HuH-7.5 (cell line): ENCODE data around the gene MPG.
A peak's percentile ranks its signal among the peaks of the same experiment; 100 is the strongest.
"Not testable (repeated sequence)": the region's sequence is repeated elsewhere in the genome, so short reads cannot be mapped to it uniquely, and the experiment has no call there.

Source experiments
- DNase-seq: peaks from one replicate; pipeline ENCODE4 v3.0.0; 2011; ENCODE audit warnings: low spot score

Gene MPG

GRCh38 chr16:77807-78443 lies at the start of gene MPG:
TSS of gene MPG (plus strand) at chr16:78225. CDS start at chr16:78310, 85 bp downstream.
- DNase-seq: peak; percentile 99

- not testable (repeated sequence) for DNase-seq
Observed at GRCh38 chr16:30627-31026, 47.4 kb upstream of the MPG start.

GRCh38 chr16:33154-33876 lies 44.7 kb upstream of the MPG start:
- DNase-seq: not testable (repeated sequence)

- no peak for DNase-seq
Observed at GRCh38 chr16:33877-34647, 44.0 kb upstream of the MPG start.

GRCh38 chr16:34648-34987 lies 43.4 kb upstream of the MPG start:
- DNase-seq: no peak

- DNase-seq: no peak
Observed at GRCh38 chr16:35011-35677, 42.9 kb upstream of the MPG start.

GRCh38 chr16:35678-36305 lies 42.2 kb upstream of the MPG start:
- DNase-seq: no peak

GRCh38 chr16:36336-36984 lies 41.6 kb upstream of the MPG start:
- DNase-seq: no peak

GRCh38 chr16:37511-37910 lies 40.5 kb upstream of the MPG start:
- DNase-seq: no peak

- DNase-seq: not testable (repeated sequence)
Observed at GRCh38 chr16:38206-38605, 39.8 kb upstream of the MPG start.

GRCh38 chr16:38941-39892 lies 38.8 kb upstream of the MPG start:
- DNase-seq: no peak

- no peak for DNase-seq
Observed at GRCh38 chr16:41439-42068, 36.5 kb upstream of the MPG start.

- DNase-seq: no peak
Observed at GRCh38 chr16:42069-42457, 36.0 kb upstream of the MPG start.

- peak; percentile 3 for DNase-seq
Observed at GRCh38 chr16:42691-43090, 35.3 kb upstream of the MPG start.

GRCh38 chr16:43294-43693 lies 34.7 kb upstream of the MPG start:
- no peak for DNase-seq

- peak; percentile 1 for DNase-seq
Observed at GRCh38 chr16:44655-45054, 33.4 kb upstream of the MPG start.

GRCh38 chr16:45454-45853 lies 32.6 kb upstream of the MPG start:
- peak; percentile 32 for DNase-seq

- DNase-seq: not testable (repeated sequence)
Observed at GRCh38 chr16:46510-46909, 31.5 kb upstream of the MPG start.

GRCh38 chr16:47234-47633 lies 30.8 kb upstream of the MPG start:
- no peak for DNase-seq
